Measurements from ENCODE around the gene DYRK3. TPM values are rescaled to one million over a fixed set of nuclear protein-coding genes. Genes with fewer than 3 reads are reported as not detected.
"Not testable (repeated sequence)": the region's sequence is repeated elsewhere in the genome, so short reads cannot be mapped to it uniquely, and the experiment has no call there.

DYRK3 gene
- total and polyA plus RNA-seq, 2 of the 8 experiments (the other 6 are each of a cell fraction or from before 2014, with no cell fraction given) = 2.1 to 8.5 TPM

DNA sequence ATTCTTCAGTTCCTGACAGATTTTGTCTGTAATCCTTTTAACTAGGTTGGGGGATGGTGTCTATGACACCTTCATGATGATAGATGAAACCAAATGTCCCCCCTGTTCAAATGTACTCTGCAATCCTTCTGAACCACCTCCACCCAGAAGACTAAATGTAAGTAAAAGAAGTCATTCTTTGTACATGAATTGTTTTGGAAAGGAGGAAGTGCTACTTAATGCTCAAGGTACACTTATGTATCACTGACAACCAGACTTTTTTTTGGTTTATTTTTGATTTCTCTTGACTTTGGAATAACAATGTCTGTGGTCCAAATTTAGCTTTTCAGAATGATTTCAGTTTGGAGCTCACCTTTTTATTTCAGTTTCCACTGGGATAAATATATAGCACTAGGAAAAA is 2.3 kb downstream of the DYRK3 start (continued):
- TF ChIP-seq ZNF274 (IDR thresholded peaks at IDR 0.05; ENCODE audit: borderline replicate concordance, extremely low read depth, low read length) (no peak), HDAC2 (IDR thresholded peaks at IDR 0.05; ENCODE audit: borderline replicate concordance in 1 of 2, low read depth in 2 of 2, low read length in 2 of 2) (no peak), CREB1 (IDR thresholded peaks at IDR 0.05) (no peak), EP300 (IDR thresholded peaks at IDR 0.05; ENCODE audit: borderline replicate concordance in 1 of 2, low read depth in 2 of 2, low read length in 2 of 2) (no peak), RBBP5 (IDR thresholded peaks at IDR 0.05; ENCODE audit: borderline replicate concordance, low read depth, low read length) (no peak)

DNA sequence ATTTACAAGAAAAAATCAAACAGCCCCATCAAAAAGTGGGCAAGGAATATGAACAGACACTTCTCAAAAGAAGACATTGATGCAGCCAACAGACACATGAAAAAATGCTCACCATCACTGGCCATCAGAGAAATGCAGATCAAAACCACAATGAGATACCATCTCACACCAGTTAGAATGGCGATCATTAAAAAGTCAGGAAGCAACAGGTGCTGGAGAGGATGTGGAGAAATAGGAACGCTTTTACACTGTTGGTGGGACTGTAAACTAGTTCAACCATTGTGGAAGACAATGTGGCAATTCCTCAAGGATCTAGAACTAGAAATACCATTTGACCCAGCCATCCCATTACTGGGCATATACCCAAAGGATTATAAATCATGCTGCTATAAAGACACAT is 6.7 kb downstream of the DYRK3 start:
- H3K14ac ChIP-seq (ENCODE audit: insufficient read length); H4K8ac ChIP-seq (ENCODE audit: extremely low read depth, insufficient read depth, low read length); H3K4me3 ChIP-seq (ENCODE audit: extremely low read depth in 1 of 4, insufficient read depth in 2 of 4, low read depth in 3 of 4, low read length in 4 of 4); H3K4ac ChIP-seq (replicated peaks; ENCODE audit: insufficient read length, low read depth, low read length); H2AK5ac ChIP-seq (ENCODE audit: low read depth, low read length); H3K27me3 ChIP-seq (replicated peaks in 1 of 4; ENCODE audit: control insufficient read depth in 3 of 4, extremely low read depth in 1 of 4, insufficient read depth in 3 of 4, low read length in 3 of 4); H4K20me1 ChIP-seq (replicated peaks in 1 of 2; ENCODE audit: control insufficient read depth in 1 of 2, insufficient read depth in 2 of 2, low read length in 2 of 2); H2AFZ ChIP-seq (ENCODE audit: low read length); H3K79me1 ChIP-seq (ENCODE audit: low read depth, low read length); POLR2A ChIA-PET (ENCODE audit: partially characterized antibody); H2BK12ac ChIP-seq (ENCODE audit: low read depth, low read length); H3K27ac ChIP-seq (ENCODE audit: low read depth, low read length); H3K4me2 ChIP-seq (ENCODE audit: insufficient read depth in 1 of 2, low read depth in 2 of 2, low read length in 2 of 2); H3K36me3 ChIP-seq (ENCODE audit: control insufficient read depth in 2 of 4, insufficient read depth in 4 of 4, low read length in 3 of 4); H3K23me2 ChIP-seq (ENCODE audit: low read depth, low read length); DNase-seq (ENCODE audit: low read depth in 1 of 2, low spot score in 2 of 2); H3K4me1 ChIP-seq (replicated peaks in 1 of 4; ENCODE audit: control insufficient read depth in 3 of 4, insufficient read depth in 4 of 4, low read length in 3 of 4); H3K79me2 ChIP-seq (ENCODE audit: control insufficient read depth in 1 of 2, insufficient read depth in 2 of 2, low read length in 2 of 2); H2BK15ac ChIP-seq (ENCODE audit: low read length); H4K5ac ChIP-seq (ENCODE audit: insufficient read length, low read depth, low read length); H3K23ac ChIP-seq (ENCODE audit: insufficient read length); H3K9me3 ChIP-seq (ENCODE audit: insufficient read depth in 2 of 2, low read depth in 1 of 2, low read length in 1 of 2); H3K18ac ChIP-seq (ENCODE audit: extremely low read depth, low read length); H3K9ac ChIP-seq (replicated peaks in 1 of 4; ENCODE audit: extremely low read depth in 1 of 4, low read depth in 3 of 4, low read length in 3 of 4); H2BK120ac ChIP-seq (replicated peaks; ENCODE audit: low read depth, low read length); H2BK5ac ChIP-seq (ENCODE audit: low read depth, low read length); FAIRE-seq; H3K56ac ChIP-seq (replicated peaks; ENCODE audit: insufficient read length, low read depth, low read length); H2BK20ac ChIP-seq (ENCODE audit: low read length); H4K91ac ChIP-seq (replicated peaks; ENCODE audit: insufficient read length, low read length): not testable (repeated sequence)
- WGBS, 2 experiments (ENCODE audit: extremely low coverage in 1 of 2, insufficient coverage in 1 of 2, insufficient read length in 1 of 2, insufficient replicate concordance in 2 of 2, low coverage in 1 of 2, low lambda C conversion rate in 2 of 2, missing lambda C conversion rate in 1 of 2) = 90% methylated on average over 2 of the region's 2 CpGs; no CpG with 5 or more reads in 1 of the 2 experiments
- CTCF ChIA-PET (ENCODE audit: partially characterized antibody) = interaction anchor here (0.9 to 19.2 kb wide), 2 partner anchors 14 to 23 kb away, joined by 3 to 666 read pairs; no protein-coding TSS in a partner anchor

All from H1 (cell line).